A172 (cell line): ENCODE data around the gene SNX13. TPM values are rescaled to one million over a fixed set of nuclear protein-coding genes. Genes with fewer than 3 reads are reported as not detected.

Experiments used
- DNase-seq: peaks from one replicate; pipeline ENCODE4 v3.0.0-alpha.2; 2015; ENCODE audit warnings: low spot score
- total RNA-seq: library from RNA; depleted of rRNA; stranded (reverse); fragments of >200 nt; shearing (Covaris generic); gene quantifications from 2 replicates; pipeline ENCODE4 v1.2.3, GENCODE V29; 2014

The SNX13 gene
- total RNA-seq, 1 experiment from 2014 or later: 50.4 TPM

- no peak for DNase-seq
These were observed 4.4 kb upstream of the SNX13 start for GRCh38 chr7:17944720-17945119.

GRCh38 chr7:17943006-17943405, 2.7 kb upstream of the SNX13 start:
- no peak for DNase-seq

GRCh38 chr7:17942231-17942630, 1.9 kb upstream of the SNX13 start:
- DNase-seq: no peak

- DNase-seq: no peak
These were observed 697 bp upstream of the SNX13 start for GRCh38 chr7:17940951-17941431.

GRCh38 chr7:17939606-17940301, 540 bp downstream of the SNX13 start:
- DNase-seq: peak; percentile 59

GRCh38 chr7:17939211-17939605, 1.1 kb downstream of the SNX13 start:
- DNase-seq: peak; percentile 27

- no peak for DNase-seq
These were observed 2.7 kb downstream of the SNX13 start for GRCh38 chr7:17937506-17938120.

- no peak for DNase-seq
These were observed 4.0 kb downstream of the SNX13 start for GRCh38 chr7:17936321-17936720.

GRCh38 chr7:17934612-17935240, 5.6 kb downstream of the SNX13 start:
- DNase-seq: no peak

- DNase-seq: no peak
These were observed 6.2 kb downstream of the SNX13 start for GRCh38 chr7:17934094-17934493.

GRCh38 chr7:17932770-17933169, 7.5 kb downstream of the SNX13 start:
- DNase-seq: no peak

GRCh38 chr7:17931069-17931468, 9.2 kb downstream of the SNX13 start:
- no peak for DNase-seq

GRCh38 chr7:17930546-17930945, 9.7 kb downstream of the SNX13 start:
- no peak for DNase-seq

GRCh38 chr7:17929647-17930395, 10.5 kb downstream of the SNX13 start:
- no peak for DNase-seq

- DNase-seq: no peak
These were observed 12.2 kb downstream of the SNX13 start for GRCh38 chr7:17928055-17928454.

- DNase-seq: no peak
These were observed 18.4 kb downstream of the SNX13 start for GRCh38 chr7:17921857-17922416.

GRCh38 chr7:17917842-17918241, 22.5 kb downstream of the SNX13 start:
- DNase-seq: no peak

GRCh38 chr7:17916786-17917185, 23.5 kb downstream of the SNX13 start:
- no peak for DNase-seq

- DNase-seq: no peak
These were observed 24.5 kb downstream of the SNX13 start for GRCh38 chr7:17915796-17916195.

GRCh38 chr7:17915168-17915567, 25.1 kb downstream of the SNX13 start:
- DNase-seq: no peak

- no peak for DNase-seq
These were observed 27.0 kb downstream of the SNX13 start for GRCh38 chr7:17913250-17913649.
